Adrenal gland (tissue), 5 donors: ENCODE measurements around the gene TMEM238L.

ENCODE experiments used
- POLR2A ChIP-seq, 2 donors: fragments of 450-650 bp; IDR thresholded peaks; one replicate each; pipeline ENCODE4 v1.6.1; 2017; ENCODE audit warnings: antibody characterized with exemption in 2 of 2, mild to moderate bottlenecking in 2 of 2, moderate library complexity in 1 of 2
- TF ChIP-seq, protein P1 (sequence below), 6 experiments: fragments of 450-650 bp in 4 of 6; fragments of 200-600 bp in 2 of 6; sonication (generic) in 1 of 6; IDR thresholded peaks; 1 replicate in 5 of 6; 2 replicates in 1 of 6; pipeline versions ENCODE4 v1.5.1 to v1.8.0; 2016 to 2021; ENCODE audit warnings: antibody characterized with exemption in 6 of 6, mild to moderate bottlenecking in 2 of 6, moderate library complexity in 1 of 6
- donor health status: DM: no; HTN: no; CAD: no.

DNA sequence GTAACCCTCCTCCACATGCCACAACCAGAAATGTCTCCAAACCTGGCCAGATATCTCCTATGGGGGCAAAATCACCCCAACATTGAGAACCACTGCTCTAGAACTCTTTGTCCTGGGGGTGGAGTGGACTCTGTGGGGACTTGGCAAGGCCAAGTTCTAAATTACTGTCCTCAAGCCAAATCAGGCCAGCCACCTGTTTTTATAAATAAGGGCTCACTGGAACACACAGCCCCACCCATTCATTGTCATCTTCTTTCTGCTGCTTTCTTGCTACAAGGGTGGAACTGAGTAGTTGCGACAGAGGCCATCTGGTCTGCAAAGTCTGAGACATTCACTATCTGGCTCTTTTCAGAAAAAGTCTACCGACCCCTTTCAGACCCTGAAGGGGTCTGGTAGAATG is 47.3 kb downstream of the TMEM238L start:
- TF ChIP-seq, protein P1, sequence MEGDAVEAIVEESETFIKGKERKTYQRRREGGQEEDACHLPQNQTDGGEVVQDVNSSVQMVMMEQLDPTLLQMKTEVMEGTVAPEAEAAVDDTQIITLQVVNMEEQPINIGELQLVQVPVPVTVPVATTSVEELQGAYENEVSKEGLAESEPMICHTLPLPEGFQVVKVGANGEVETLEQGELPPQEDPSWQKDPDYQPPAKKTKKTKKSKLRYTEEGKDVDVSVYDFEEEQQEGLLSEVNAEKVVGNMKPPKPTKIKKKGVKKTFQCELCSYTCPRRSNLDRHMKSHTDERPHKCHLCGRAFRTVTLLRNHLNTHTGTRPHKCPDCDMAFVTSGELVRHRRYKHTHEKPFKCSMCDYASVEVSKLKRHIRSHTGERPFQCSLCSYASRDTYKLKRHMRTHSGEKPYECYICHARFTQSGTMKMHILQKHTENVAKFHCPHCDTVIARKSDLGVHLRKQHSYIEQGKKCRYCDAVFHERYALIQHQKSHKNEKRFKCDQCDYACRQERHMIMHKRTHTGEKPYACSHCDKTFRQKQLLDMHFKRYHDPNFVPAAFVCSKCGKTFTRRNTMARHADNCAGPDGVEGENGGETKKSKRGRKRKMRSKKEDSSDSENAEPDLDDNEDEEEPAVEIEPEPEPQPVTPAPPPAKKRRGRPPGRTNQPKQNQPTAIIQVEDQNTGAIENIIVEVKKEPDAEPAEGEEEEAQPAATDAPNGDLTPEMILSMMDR (IDR thresholded peaks at IDR 0.05): no peak
- TF ChIP-seq POLR2A (IDR thresholded peaks at IDR 0.05): no peak
